K562 (cell line): Measurements from ENCODE around the gene LTO1. TPM values are rescaled to one million over a fixed set of nuclear protein-coding genes. Genes with fewer than 3 reads are reported as not detected.

Experiments
- ATAC-seq: fragments of 200-7000 bp; cut with Tn5 transposase; 3 replicates; pipeline ENCODE4 v1.9.1; 2020; ENCODE audit warnings: moderate library complexity
- BruUV-seq: library from RNA; stranded (reverse); fragments of 400-500 nt; replicated peaks from 2 replicates; lab custom pipeline; 2021; lab: Mats Ljungman, UMichigan
- CTCF ChIA-PET: fragments of 300-600 bp; formaldehyde crosslinking; extraction: SDS; loops from one replicate; lab custom pipeline; 2021; ENCODE audit warnings: low intra/inter-chr PET ratio; lab: Yijun Ruan, JAX
- POLR2A ChIA-PET: fragments of 300-600, 350-650 bp; sonication (Branson Sonifier 250); formaldehyde crosslinking; extraction: SDS; loops from one replicate; lab custom pipeline; 2021; ENCODE audit warnings: antibody characterized with exemption, inconsistent platforms; lab: Yijun Ruan, JAX
- DNase-seq, 4 experiments: peaks; one replicate each; pipeline versions ENCODE4 v3.0.0 to v3.0.0-alpha.2; 2011 to 2018; ENCODE audit warnings: low spot score in 3 of 4, mixed read lengths in 3 of 4; ENCODE audit errors: extremely low read depth in 1 of 4
- FAIRE-seq: peaks from 2 replicates; lab custom pipeline; 2011; peaks lifted over from hg19 to GRCh38; lab: Jason Lieb, UNC
- H2AFZ ChIP-seq: 2 replicates; pipeline ENCODE4 v1.6.0; 2011; ENCODE audit warnings: low read depth, low read length, control low read depth, inconsistent platforms
- H3K27ac ChIP-seq: fragments of 200-600 bp; 3 replicates; pipeline ENCODE4 v1.8.0; 2011; ENCODE audit warnings: low read depth, mild to moderate bottlenecking, control low read depth, inconsistent platforms, low read length, moderate library complexity, mixed read lengths; ENCODE audit errors: extremely low read depth
- H3K27me3 ChIP-seq, 2 experiments: fragments of 300-600 bp in 1 of 2; 2 replicates in 1 of 2; 3 replicates in 1 of 2; pipeline versions ENCODE4 v1.6.0 to v1.8.0; 2011; ENCODE audit warnings: inconsistent platforms in 2 of 2, low read length in 2 of 2, mild to moderate bottlenecking in 1 of 2, mixed read lengths in 1 of 2, moderate library complexity in 1 of 2; ENCODE audit not compliant: control insufficient read depth in 2 of 2, insufficient read depth in 2 of 2
- H3K36me3 ChIP-seq: fragments of 300-600 bp; 3 replicates; pipeline ENCODE4 v1.8.0; 2011; ENCODE audit warnings: mild to moderate bottlenecking, low read length, inconsistent platforms; ENCODE audit not compliant: control insufficient read depth, insufficient read depth
- H3K4me1 ChIP-seq, 2 experiments: fragments of 200-600 bp in 1 of 2; replicated peaks in 1 of 2; 2 replicates in 1 of 2; 3 replicates in 1 of 2; pipeline versions ENCODE4 v1.5.1 to v1.8.0; 2011; ENCODE audit warnings: inconsistent platforms in 2 of 2, low read length in 2 of 2, mild to moderate bottlenecking in 1 of 2, mixed read lengths in 1 of 2, moderate library complexity in 1 of 2; ENCODE audit not compliant: control insufficient read depth in 2 of 2, insufficient read depth in 2 of 2
- H3K4me2 ChIP-seq: 2 replicates; pipeline ENCODE4 v1.6.1; 2011; ENCODE audit warnings: low read length, control low read depth, inconsistent platforms, mixed read lengths; ENCODE audit not compliant: insufficient read depth
- H3K4me3 ChIP-seq: fragments of 200-600 bp; sonication (generic), shearing (Covaris generic); 2 replicates; pipeline ENCODE4 v1.5.1; 2016; ENCODE audit warnings: control low read depth, inconsistent platforms
- H3K79me2 ChIP-seq: fragments of 200-600 bp; 3 replicates; pipeline ENCODE4 v1.8.0; 2011; ENCODE audit warnings: low read length, inconsistent platforms; ENCODE audit not compliant: control insufficient read depth, insufficient read depth
- H3K9ac ChIP-seq, 2 experiments: 2 replicates each; pipeline versions ENCODE4 v1.6.0 to v1.6.1; 2011; ENCODE audit warnings: low read depth in 2 of 2, low read length in 2 of 2, control low read depth in 1 of 2, inconsistent platforms in 1 of 2, mild to moderate bottlenecking in 1 of 2, mixed read lengths in 1 of 2; ENCODE audit not compliant: insufficient read depth in 1 of 2
- H3K9me1 ChIP-seq: one replicate; pipeline ENCODE4 v1.6.0; 2011; ENCODE audit warnings: inconsistent platforms, mild to moderate bottlenecking, low read length, moderate library complexity; ENCODE audit not compliant: control insufficient read depth, insufficient read depth
- H3K9me3 ChIP-seq: replicated peaks from 2 replicates; pipeline ENCODE4 v1.5.1; 2011; ENCODE audit warnings: low read depth, low read length, inconsistent platforms; ENCODE audit not compliant: control insufficient read depth, insufficient read depth
- H4K20me1 ChIP-seq: replicated peaks from 2 replicates; pipeline ENCODE4 v1.6.1; 2011; ENCODE audit warnings: low read length, inconsistent platforms, mixed read lengths; ENCODE audit not compliant: control insufficient read depth, insufficient read depth
- ADNP ChIP-seq: fragments of 200-800 bp; sonication (Bioruptor generic); IDR thresholded peaks from 2 replicates; pipeline ENCODE4 v1.6.1; 2016; ENCODE audit warnings: missing genetic modification characterization, missing compliant biosample characterization
- EGR1 ChIP-seq: fragments of 450-650 bp; conservative IDR thresholded peaks from 2 replicates; pipeline ENCODE4 v1.6.1; 2017; ENCODE audit warnings: mild to moderate bottlenecking
- HDGF ChIP-seq: fragments of 450-650 bp; IDR thresholded peaks from 2 replicates; pipeline ENCODE4 v1.6.1; 2016
- NR1H2 ChIP-seq: sonication (generic); formaldehyde crosslinking; IDR thresholded peaks from 2 replicates; pipeline ENCODE4 v1.4.0; 2020; ENCODE audit warnings: mild to moderate bottlenecking, missing genetic modification reagents
- RBM25 ChIP-seq: fragments of 200-400 bp; formaldehyde crosslinking; IDR thresholded peaks from 2 replicates; pipeline ENCODE4 v1.6.1; 2018; ENCODE audit warnings: low read length, low read depth, moderate library complexity; ENCODE audit not compliant: severe bottlenecking
- ZKSCAN1 ChIP-seq: fragments of 150-350 bp; IDR thresholded peaks from 2 replicates; pipeline ENCODE4 v1.6.1; 2016; ENCODE audit warnings: low read depth, low read length
- ZNF174 ChIP-seq: fragments of 250-450 bp; sonication (Bioruptor Pico); IDR thresholded peaks from 2 replicates; pipeline ENCODE4 v1.4.0; 2020; ENCODE audit warnings: mild to moderate bottlenecking
- ZNF780A ChIP-seq: fragments of 250-450 bp; sonication (Bioruptor Pico); IDR thresholded peaks from 2 replicates; pipeline ENCODE4 v1.5.0; 2021; ENCODE audit warnings: mild to moderate bottlenecking
- WGBS: fragments of 100-300 bp; shearing (Covaris generic); methylation state at CpG from one replicate; pipeline ENCODE4 v1.1.6; 2016; ENCODE audit warnings: low coverage, mixed read lengths; ENCODE audit not compliant: insufficient coverage; ENCODE audit errors: missing lambda C conversion rate; 5-methylcytosine and 5-hydroxymethylcytosine counted together
- in situ Hi-C: fragments of 300-500 bp; cut with MboI; formaldehyde crosslinking; loops from 4 replicates; pipeline ENCODE4 v1.15.0; 2018; ENCODE audit warnings: inconsistent platforms, mixed read lengths
- intact Hi-C: fragments of 100-400 bp; cut with micrococcal nuclease; formaldehyde crosslinking; loops from 2 replicates; pipeline ENCODE4 v1.14.2; 2022
- polyA plus RNA-seq, 8 experiments: library from polyadenylated mRNA; depleted of rRNA in 4 of 8; stranded (reverse) in 5 of 8; unstranded in 3 of 8; fragments of >200 nt; fragmentation: Nextera tagmentation in 2 of 8; fragmentation: Illumina TruSeq in 1 of 8; extraction: Ambion mirVana in 2 of 8; extraction: Trizol in 1 of 8; gene quantifications; 2 replicates each; pipeline versions ENCODE4 v1.2.1 to v1.2.3, GENCODE V29; 2011 to 2014; ENCODE audit warnings: inconsistent platforms in 1 of 8, missing spikeins in 1 of 8
- total RNA-seq, 7 experiments: library from RNA; depleted of rRNA in 6 of 7; stranded (reverse); fragments of >200 nt in 6 of 7; fragmentation: Illumina TruSeq in 2 of 7; extraction: Trizol in 2 of 7; gene quantifications; 2 replicates each; pipeline versions ENCODE4 v1.2.1 to v1.2.3, GENCODE V29; 2011 to 2021; ENCODE audit warnings: low replicate concordance in 1 of 7

The LTO1 gene
- total and polyA plus RNA-seq, 9 of the 15 experiments (the other 6 are each of a cell fraction or from before 2014, with no cell fraction given): 2.6 to 43.4 (median 19.1) TPM

- no peak overlapping the region for H3K4me2 ChIP-seq
- TF ChIP-seq ZNF174 (CRISPR knock-in tag): no peak
- no peak for TF ChIP-seq HDGF
- TF ChIP-seq, all 486 proteins: peak for 0
- CTCF ChIA-PET: interaction anchor here (0.7 to 3.0 kb wide), 6 partner anchors 111 to 784 kb away, joined by 3 to 25 read pairs (median 4); no protein-coding TSS in a partner anchor
- Histone ChIP-seq H3K4me3 (no peak overlapping the region), H3K9ac (no peak overlapping the region), H2AFZ (no peak overlapping the region), H3K9me1 (no peaks in the 10 kb centered on the region), H3K4me1 (peaks cover 3 to 16% of the 10 kb centered on the region in 2 experiments; a peak in 4 of 5 replicates), H3K27ac (no peak overlapping the region), H3K9me3 (0 out of 2 replicates have a peak, but pooled peaks cover 2% of the 10 kb centered on the region), H3K36me3 (no peaks in the 10 kb centered on the region), H3K79me2 (no peaks in the 10 kb centered on the region), H3K27me3 (no peaks in the 10 kb centered on the region), H4K20me1 (no peaks in the 10 kb centered on the region)
- ATAC-seq (no peak), DNase-seq (no peak), FAIRE-seq (no peak)
- POLR2A ChIA-PET: no interaction called here
- BruUV-seq: no TSS peak
- 38% methylated on average over 9 of the region's 13 CpGs for WGBS
- intact Hi-C loops: loop anchor here (1.0 to 5.0 kb wide), 3 partner anchors 156 to 511 kb away; no protein-coding TSS in a partner anchor
- in situ Hi-C loops: loop anchor here (10.0 kb wide), 1 partner anchor 198 kb away; no protein-coding TSS in a partner anchor
These were observed 11.3 kb upstream of the LTO1 start for GRCh38 chr11:69686452-69686851.

- WGBS: 6% methylated on average over 8 of the region's 8 CpGs
- in situ Hi-C loops: loop anchor here (10.0 kb wide), 1 partner anchor 199 kb away; no protein-coding TSS in a partner anchor
- H3K4me2 ChIP-seq: peak overlapping the region; percentile 37; the same call in 1 of the 2 replicates
These were observed 10.2 kb upstream of the LTO1 start for GRCh38 chr11:69685348-69685747.

More at GRCh38 chr11:69685348-69685747, 10.2 kb upstream of the LTO1 start:
- Histone ChIP-seq H3K27me3 (no peaks in the 10 kb centered on the region), H3K36me3 (no peaks in the 10 kb centered on the region; the same call in 2 of the 3 replicates), H3K4me1 (peaks cover 3 to 16% of the 10 kb centered on the region in 2 experiments; a peak in 4 of 5 replicates), H2AFZ (no peak overlapping the region), H4K20me1 (no peaks in the 10 kb centered on the region), H3K79me2 (no peaks in the 10 kb centered on the region), H3K9ac (no peak overlapping the region), H3K9me3 (0 out of 2 replicates have a peak, but pooled peaks cover 2% of the 10 kb centered on the region), H3K27ac (no peak overlapping the region), H3K4me3 (no peak overlapping the region), H3K9me1 (no peaks in the 10 kb centered on the region)
- intact Hi-C loops: loop anchor here (5.0 kb wide), 2 partner anchors 157 to 512 kb away; no protein-coding TSS in a partner anchor
- no peak for DNase-seq
- ChIA-PET POLR2A (no interaction called here), CTCF (interaction anchor here (0.6 to 3.0 kb wide), 7 partner anchors 112 to 1070 kb away, joined by 3 to 25 read pairs (median 5); no protein-coding TSS in a partner anchor)
- no peak for TF ChIP-seq EGR1
- peak; percentile 51 for TF ChIP-seq RBM25
- TF ChIP-seq ZNF780A (CRISPR knock-in tag): no peak
- 0 out of 2 replicates have a peak, but pooled peaks have one; percentile 42 for TF ChIP-seq ADNP (tag)
- peak; percentile 22; the same call in 1 of the 2 replicates for TF ChIP-seq ZKSCAN1
- no peak for TF ChIP-seq NR1H2
- no peak for ATAC-seq
- BruUV-seq: no TSS peak
- no peak for FAIRE-seq
